DMS79 treated with DMSO at 0.1 percent for 48 hours (cell line): ENCODE results near the gene NEUROD6.

Experiments
- DNase-seq: peaks from one replicate; lab custom pipeline; 2025; lab: John Stamatoyannopoulos, UW

The NEUROD6 gene

GRCh38 chr7:31333291-31333690, 7.2 kb downstream of the NEUROD6 start:
- no peak for DNase-seq

DNA sequence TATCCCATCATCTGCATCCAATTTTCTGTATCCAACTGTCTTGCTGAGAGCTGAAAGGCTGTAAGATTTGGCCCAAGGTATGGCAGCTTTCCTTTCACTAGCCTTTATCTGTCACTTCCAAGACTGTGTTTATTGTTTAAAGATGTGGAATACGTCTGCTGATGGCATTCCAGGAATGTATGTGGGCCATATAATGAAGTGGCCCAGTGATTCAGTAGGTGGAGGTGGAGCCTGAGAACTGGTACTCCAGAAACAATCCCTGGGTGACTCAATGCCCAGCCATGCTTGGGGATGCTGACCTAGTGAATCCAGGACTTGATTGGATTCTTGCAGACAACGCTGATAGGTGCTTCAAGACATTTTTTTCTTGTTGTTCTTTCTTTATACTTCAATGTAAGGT, 13.5 kb downstream of the NEUROD6 start:
- DNase-seq, result no peak

- DNase-seq, result no peak
Measured at GRCh38 chr7:31326416-31326815, 14.1 kb downstream of the NEUROD6 start.

DNA sequence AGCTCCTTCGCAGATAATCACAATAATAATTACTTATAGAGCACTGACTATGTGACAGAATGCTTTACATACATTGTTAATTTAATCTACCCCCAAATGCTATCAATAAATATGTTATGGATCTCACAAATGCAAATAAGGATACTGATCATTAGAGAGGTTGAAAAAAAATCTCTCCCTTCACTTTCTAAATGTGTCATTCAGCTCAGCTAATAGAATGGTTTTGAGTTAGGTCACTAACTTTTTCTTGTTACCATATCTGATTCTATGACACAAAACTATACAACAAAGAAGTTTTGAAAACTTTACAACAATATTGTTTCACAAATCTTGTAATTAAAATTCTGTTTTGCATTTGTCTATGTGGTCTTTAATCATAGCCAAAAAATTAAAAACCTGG, 17.4 kb downstream of the NEUROD6 start:
- DNase-seq, result no peak

GRCh38 chr7:31320675-31321074, 19.9 kb downstream of the NEUROD6 start:
- DNase-seq, result no peak

- no peak for DNase-seq
Measured at GRCh38 chr7:31318313-31318712, 22.2 kb downstream of the NEUROD6 start.

GRCh38 chr7:31316876-31317275, 23.6 kb downstream of the NEUROD6 start:
- no peak for DNase-seq

- DNase-seq, result no peak
Measured at GRCh38 chr7:31315758-31316157, 24.8 kb downstream of the NEUROD6 start.

- no peak for DNase-seq
Measured at GRCh38 chr7:31314781-31315180, 25.7 kb downstream of the NEUROD6 start.

DNA sequence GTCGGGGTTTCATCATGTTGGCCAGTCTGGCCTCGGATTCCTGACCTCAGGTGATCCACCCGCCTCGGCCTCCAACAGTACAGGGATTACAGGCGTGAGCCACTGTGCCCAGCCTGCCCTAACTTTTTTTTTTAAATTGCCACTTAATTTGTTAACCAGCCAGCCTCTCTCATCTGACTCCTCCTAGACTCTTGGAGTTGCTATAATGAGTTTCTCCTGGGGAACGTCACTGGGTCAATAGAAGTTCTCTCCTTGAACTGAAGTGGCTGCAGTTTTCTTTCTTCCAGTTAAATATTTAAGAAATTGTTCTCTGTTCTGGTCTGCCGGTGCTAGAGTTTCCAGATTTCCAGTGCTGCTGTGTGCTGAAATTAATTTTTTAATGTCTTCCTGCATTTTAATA, 27.6 kb downstream of the NEUROD6 start:
- DNase-seq, result no peak

- DNase-seq, result no peak
Measured at GRCh38 chr7:31311552-31311951, 29.0 kb downstream of the NEUROD6 start.

DNA sequence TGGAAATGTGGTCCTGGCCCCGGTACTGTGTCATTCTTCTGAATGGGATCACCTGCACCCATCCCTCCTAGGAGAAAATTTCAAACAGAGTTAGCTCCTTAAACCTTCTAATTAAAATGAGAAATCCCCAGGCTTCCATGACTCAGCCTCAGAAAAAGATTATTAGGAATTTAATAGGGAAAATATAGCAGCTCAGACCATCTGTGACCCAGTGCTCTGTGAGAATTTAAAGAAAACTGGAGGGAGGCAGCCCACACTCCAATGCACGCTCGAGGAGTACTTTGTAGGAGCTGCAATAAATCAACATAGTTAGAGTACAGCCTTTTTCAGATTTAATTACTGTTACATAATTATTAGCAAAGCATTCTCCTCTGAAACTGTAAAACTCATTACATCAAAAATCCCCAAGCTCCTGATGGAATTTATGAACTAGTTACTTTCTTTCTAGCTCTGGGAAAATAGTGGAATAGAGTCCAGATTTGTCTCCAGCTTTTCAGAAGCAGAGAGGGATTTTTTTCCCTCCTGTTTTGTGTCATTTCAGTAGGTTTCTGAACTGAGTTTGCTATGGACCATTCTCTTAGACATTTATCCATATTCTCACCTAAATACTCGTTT, 30.1 kb downstream of the NEUROD6 start:
- DNase-seq, result no peak

- no peak for DNase-seq
Measured at GRCh38 chr7:31309407-31309806, 31.1 kb downstream of the NEUROD6 start.

DNA sequence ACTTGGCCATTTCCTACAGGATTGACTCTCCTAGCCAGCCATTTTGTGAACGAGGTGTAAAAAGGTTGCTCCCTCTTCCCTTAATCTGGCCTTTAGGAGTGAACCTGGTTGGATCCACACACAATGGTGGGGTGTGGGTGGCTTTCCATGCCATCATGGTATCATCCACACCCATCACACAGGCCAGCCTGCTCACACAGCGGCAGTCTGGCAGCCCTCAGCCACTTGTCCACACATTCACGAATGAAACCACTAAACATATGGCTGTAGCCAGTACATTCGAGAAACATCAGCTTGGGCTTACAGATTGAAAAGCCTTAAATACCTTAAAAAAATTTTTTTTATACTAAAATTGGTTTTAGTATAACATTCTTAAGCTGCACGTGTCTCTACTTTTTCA, 31.9 kb downstream of the NEUROD6 start:
- DNase-seq, result no peak

GRCh38 chr7:31307972-31308371, 32.6 kb downstream of the NEUROD6 start:
- DNase-seq, result no peak

GRCh38 chr7:31305260-31305659, 35.3 kb downstream of the NEUROD6 start:
- DNase-seq, result no peak

- DNase-seq, result no peak
Measured at GRCh38 chr7:31304446-31304845, 36.1 kb downstream of the NEUROD6 start.

- no peak for DNase-seq
Measured at GRCh38 chr7:31302356-31302755, 38.2 kb downstream of the NEUROD6 start.

DNA sequence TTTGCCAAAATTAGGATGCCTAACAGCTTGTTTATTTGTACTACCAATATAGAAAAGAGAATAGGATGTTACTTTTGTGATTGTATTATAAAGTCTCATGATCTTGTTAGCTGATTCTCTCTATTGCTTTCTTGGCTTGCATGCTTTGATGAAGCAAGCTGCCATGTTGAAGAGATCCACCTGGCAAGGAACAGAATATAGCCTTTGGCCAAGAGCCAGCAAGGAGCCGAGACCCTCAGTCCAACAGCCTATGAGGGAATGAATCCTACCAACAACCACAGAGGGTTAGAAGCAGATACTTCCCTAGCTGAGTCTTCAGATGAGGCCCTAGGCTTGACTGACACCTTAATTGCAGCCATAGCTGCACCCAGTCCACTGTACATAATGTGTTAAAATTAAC, 41.2 kb downstream of the NEUROD6 start:
- DNase-seq, result no peak

DNA sequence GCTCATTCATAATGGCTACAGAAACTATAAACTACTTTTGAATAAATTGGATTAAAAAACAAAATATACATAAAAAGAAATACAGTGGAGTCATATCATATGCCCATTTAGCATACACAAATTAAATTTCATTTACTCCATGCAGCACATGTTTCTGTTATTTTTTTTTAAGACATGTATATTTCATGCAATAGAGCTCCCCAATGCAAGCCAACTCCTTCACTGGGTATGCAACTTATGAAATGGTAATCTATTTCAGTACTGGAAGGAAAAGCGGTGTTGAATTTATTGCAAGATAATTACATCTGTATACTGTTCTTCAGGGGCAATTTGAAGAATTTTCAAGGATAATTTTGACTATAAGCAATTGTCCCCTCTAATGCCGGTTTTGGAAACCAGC, 49.9 kb downstream of the NEUROD6 start:
- DNase-seq, result no peak
